PC-9 (cell line): Measurements from ENCODE around the gene IRAK2.

Source experiments
- CTCF ChIP-seq: fragments of 200-600 bp; sonication (generic); conservative IDR thresholded peaks from 2 replicates; pipeline ENCODE4 v1.6.1; 2017; ENCODE audit warnings: mixed run types, antibody characterized with exemption, mild to moderate bottlenecking, moderate library complexity
- EZH2 ChIP-seq: fragments of 200-600 bp; sonication (generic); IDR thresholded peaks from 2 replicates; pipeline ENCODE4 v1.8.0; 2017; ENCODE audit warnings: antibody characterized with exemption, low read depth

- no peak for TF ChIP-seq CTCF
- no peak for TF ChIP-seq EZH2
Measured at GRCh38 chr3:10232137-10232536, 67.4 kb downstream of the IRAK2 start.
